Upper lobe of left lung (tissue), 6 donors: Measurements from ENCODE around the gene PIGS. TPM values are rescaled to one million over a fixed set of nuclear protein-coding genes. Genes with fewer than 3 reads are reported as not detected.
A peak's percentile ranks its signal among the peaks of the same experiment; 100 is the strongest.

Experiments used
- ATAC-seq, 2 donors: fragments of 200-7000 bp; cut with Tn5 transposase; one replicate each; pipeline ENCODE4 v1.9.1; 2022; ENCODE audit warnings: mild to moderate bottlenecking in 2 of 2, moderate library complexity in 2 of 2; ENCODE audit not compliant: low FRiP score in 2 of 2
- DNase-seq, 2 donors: peaks; one replicate each; pipeline ENCODE4 v3.0.0-alpha.2; 2019 to 2020
- H3K27ac ChIP-seq, 4 donors: fragments of 200-600 bp; sonication (generic); one replicate each; pipeline ENCODE4 v1.5.1; 2016 to 2019
- H3K27me3 ChIP-seq, 4 donors: fragments of 200-600 bp; sonication (generic); one replicate each; pipeline ENCODE4 v1.5.1; 2017 to 2019
- H3K36me3 ChIP-seq, 4 donors: fragments of 200-600 bp; sonication (generic); one replicate each; pipeline ENCODE4 v1.5.1; 2016 to 2019
- H3K4me1 ChIP-seq, 4 donors: fragments of 200-600 bp; sonication (generic); one replicate each; pipeline ENCODE4 v1.5.1; 2018 to 2019
- H3K4me3 ChIP-seq, 4 donors: fragments of 200-600 bp; sonication (generic); one replicate each; pipeline ENCODE4 v1.5.1; 2017 to 2019; ENCODE audit warnings: mild to moderate bottlenecking in 2 of 4, moderate library complexity in 1 of 4
- H3K9me3 ChIP-seq, 4 donors: fragments of 200-600 bp; sonication (generic); one replicate each; pipeline ENCODE4 v1.5.1; 2018 to 2019
- CTCF ChIP-seq, 6 experiments: fragments of 450-650 bp in 4 of 6; fragments of 200-600 bp in 2 of 6; sonication (generic) in 2 of 6; IDR thresholded peaks; one replicate each; pipeline ENCODE4 v1.5.1; 2016 to 2019; ENCODE audit warnings: antibody characterized with exemption in 6 of 6
- EP300 ChIP-seq, 4 donors: sonication (generic); formaldehyde crosslinking; IDR thresholded peaks; one replicate each; pipeline ENCODE4 v1.5.1; 2017; ENCODE audit warnings: antibody characterized with exemption in 4 of 4, control low read depth in 2 of 4
- POLR2A ChIP-seq, 4 donors: fragments of 450-650 bp; IDR thresholded peaks; one replicate each; pipeline ENCODE4 v1.5.1; 2016 to 2017; ENCODE audit warnings: antibody characterized with exemption in 4 of 4, mild to moderate bottlenecking in 2 of 4
- POLR2AphosphoS5 ChIP-seq, 2 donors: sonication (generic); formaldehyde crosslinking; IDR thresholded peaks; one replicate each; pipeline ENCODE4 v1.5.1; 2017; ENCODE audit warnings: antibody characterized with exemption in 2 of 2
- WGBS, 2 donors: methylation state at CpG; one replicate each; pipeline ENCODE4 v1.1.5; 2017 to 2018; 5-methylcytosine and 5-hydroxymethylcytosine counted together
- total RNA-seq, 6 donors: library from RNA; depleted of rRNA in 4 of 6; stranded (reverse); fragments of >200 nt in 4 of 6; gene quantifications; one replicate each; pipeline versions ENCODE4 v1.1.0 to v1.2.1, GENCODE V29; 2016 to 2021
- donor health status: DM: no; HTN: no; CAD: no; lungs with moderate emphysema.
- donor health status: DM: no; HTN: yes; CAD: no; lungs with severe emphysema.

Gene PIGS
- 10 to 100 TPM; 36.7 to 69.6 (median 58.1) TPM for total RNA-seq

GRCh38 chr17:28571361-28572122 lies at the start of gene PIGS:
Gene PIGS (minus strand): TSS chr17:28571524. CDS start chr17:28571496, 28 bp downstream.
- Histone ChIP-seq H3K9me3 (no peaks in the 10 kb centered on the region), H3K36me3 (peaks cover 0 to 4% (median 0%) of the 10 kb centered on the region in 4 donors), H3K27ac (peak within 1 kb of the TSS; percentile 75 to 93 (median 87)), H3K27me3 (no peaks in the 10 kb centered on the region), H3K4me3 (peak within 1 kb of the TSS; percentile 70 to 99 (median 92)), H3K4me1 (peaks cover 18 to 29% (median 20%) of the 10 kb centered on the region in 4 donors)
- 1 to 3% methylated on average over 8 to 33 of the region's 49 CpGs for WGBS, 2 donors
- ATAC-seq: peak; percentile 98 to 99
- TF ChIP-seq POLR2A (IDR thresholded peaks at IDR 0.05): peak in 3 of 4 donors; percentile 62 to 87 (median 83)
- TF ChIP-seq EP300 (IDR thresholded peaks at IDR 0.05): no peak
- TF ChIP-seq CTCF (IDR thresholded peaks at IDR 0.05): no peak
- TF ChIP-seq POLR2AphosphoS5 (IDR thresholded peaks at IDR 0.05): peak; percentile 77 to 90
- peak; percentile 97 to 98 for DNase-seq

GRCh38 chr17:28620010-28620409 lies 48.7 kb upstream of the PIGS start:
- no peak for DNase-seq
- no peak overlapping the region for H3K27ac ChIP-seq
- TF ChIP-seq POLR2A (IDR thresholded peaks at IDR 0.05): no peak
- no peak for TF ChIP-seq EP300 (IDR thresholded peaks at IDR 0.05)
- TF ChIP-seq POLR2AphosphoS5 (IDR thresholded peaks at IDR 0.05): no peak
- TF ChIP-seq CTCF (IDR thresholded peaks at IDR 0.05): no peak
- H3K4me3 ChIP-seq: no peak overlapping the region
- no peaks in the 10 kb centered on the region for H3K4me1 ChIP-seq
- whole genome bisulfite sequencing, 2 donors: 88 to 100% methylated on average over 2 of the region's 2 CpGs
- peaks cover 79 to 100% (median 93%) of the 10 kb centered on the region in 4 donors for H3K36me3 ChIP-seq
- no peak for ATAC-seq
- H3K9me3 ChIP-seq: no peaks in the 10 kb centered on the region
- H3K27me3 ChIP-seq: no peaks in the 10 kb centered on the region

GRCh38 chr17:28618464-28618863 lies 47.1 kb upstream of the PIGS start:
- Histone ChIP-seq H3K4me1 (no peaks in the 10 kb centered on the region), H3K9me3 (no peaks in the 10 kb centered on the region), H3K4me3 (no peak overlapping the region), H3K36me3 (peaks cover 87 to 100% (median 94%) of the 10 kb centered on the region in 4 donors), H3K27me3 (no peaks in the 10 kb centered on the region), H3K27ac (no peak overlapping the region)
- DNase-seq (no peak), ATAC-seq (no peak)
- no peak for TF ChIP-seq POLR2A (IDR thresholded peaks at IDR 0.05)
- TF ChIP-seq CTCF (IDR thresholded peaks at IDR 0.05): no peak
- TF ChIP-seq POLR2AphosphoS5 (IDR thresholded peaks at IDR 0.05): no peak
- no peak for TF ChIP-seq EP300 (IDR thresholded peaks at IDR 0.05)
- 87 to 95% methylated on average over 3 of the region's 3 CpGs for WGBS, 2 donors

GRCh38 chr17:28616281-28616680 lies 45.0 kb upstream of the PIGS start:
- WGBS, 2 donors: 79 to 84% methylated on average over 7 of the region's 7 CpGs
- Histone ChIP-seq H3K4me3 (no peak overlapping the region), H3K36me3 (peaks cover 68 to 86% (median 73%) of the 10 kb centered on the region in 4 donors), H3K9me3 (no peaks in the 10 kb centered on the region), H3K27ac (no peak overlapping the region), H3K27me3 (no peaks in the 10 kb centered on the region), H3K4me1 (no peaks in the 10 kb centered on the region)
- ATAC-seq (no peak), DNase-seq (no peak)
- TF ChIP-seq EP300 (IDR thresholded peaks at IDR 0.05) (no peak), POLR2AphosphoS5 (IDR thresholded peaks at IDR 0.05) (no peak), POLR2A (IDR thresholded peaks at IDR 0.05) (no peak), CTCF (IDR thresholded peaks at IDR 0.05) (no peak)
